Measurements from ENCODE around the gene GPR137. TPM values are rescaled to one million over a fixed set of nuclear protein-coding genes. Genes with fewer than 3 reads are reported as not detected.

GPR137 gene
- total and polyA plus RNA-seq, 9 of the 15 experiments (the other 6 are each of a cell fraction or from before 2014, with no cell fraction given): 0.32 to 26.7 (median 10.7) TPM

DNA sequence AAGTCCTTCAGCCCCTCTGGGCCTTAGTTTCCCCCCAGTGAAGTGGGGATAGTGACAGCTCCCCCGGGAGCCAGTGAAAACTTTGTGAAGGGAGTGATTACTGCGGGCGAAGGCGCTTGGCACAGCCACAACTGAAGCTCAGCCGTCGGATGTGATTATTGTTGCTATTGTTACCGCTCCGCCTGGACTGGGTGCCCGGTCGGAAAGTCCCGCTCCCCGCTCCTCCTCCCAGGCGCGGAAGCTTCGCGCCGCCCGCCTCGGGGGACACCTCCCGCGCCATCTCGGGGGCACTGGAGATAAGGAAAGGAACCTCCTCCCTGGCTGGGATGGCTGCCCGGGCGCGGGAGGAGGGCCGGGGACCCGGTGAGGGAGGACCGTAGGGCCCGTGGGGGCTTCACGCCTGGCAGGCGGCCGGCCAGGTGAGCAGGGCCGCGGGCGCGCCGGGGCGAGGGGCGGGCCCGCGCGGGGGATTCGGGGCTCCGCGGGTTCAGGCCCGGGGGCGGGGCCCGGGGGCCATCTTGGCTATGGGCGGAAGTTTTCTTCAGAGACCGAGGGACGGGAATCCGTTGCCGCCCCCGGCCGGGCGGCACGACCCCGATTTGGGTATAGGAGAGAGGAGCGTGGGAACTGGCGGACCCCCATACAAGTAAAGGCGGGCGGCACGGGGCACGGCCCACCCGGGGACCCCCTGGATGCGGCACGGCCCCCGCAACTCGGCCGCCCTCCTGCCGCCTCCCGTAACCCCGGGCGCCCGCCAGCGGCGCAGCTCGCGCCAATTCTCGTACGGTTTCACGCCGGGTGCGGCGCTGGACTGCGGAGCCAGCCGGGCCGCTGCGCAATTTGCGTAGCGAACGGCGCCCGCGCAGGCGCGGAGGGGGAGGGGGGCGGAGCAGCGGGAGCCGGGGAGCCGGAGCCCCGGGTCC lies at the start of gene GPR137 (continued):
- TF ChIP-seq TFE3 (CRISPR knock-in tag; IDR thresholded peaks at IDR 0.05): no peak
- peak; percentile 92; the same call in 1 of the 2 replicates for TF ChIP-seq RBM15 (IDR thresholded peaks at IDR 0.05; ENCODE audit: insufficient read depth, low read length)
- no peak for TF ChIP-seq SRSF9 (IDR thresholded peaks at IDR 0.05; ENCODE audit: borderline replicate concordance, low read depth, low read length)
- no peak for TF ChIP-seq IFI16 (CRISPR knock-in tag; IDR thresholded peaks at IDR 0.05)
- no peak for TF ChIP-seq CHD4 (IDR thresholded peaks at IDR 0.05; ENCODE audit: insufficient read depth, insufficient replicate concordance, low read depth, low read length, poor library complexity, severe bottlenecking)
- no peak for TF ChIP-seq NCOA2 (IDR thresholded peaks at IDR 0.05; ENCODE audit: partially characterized antibody in 2 of 2)
- peak; percentile 96 for TF ChIP-seq PTBP1 (IDR thresholded peaks at IDR 0.05; ENCODE audit: low read depth, low read length)
- TF ChIP-seq, protein P1, sequence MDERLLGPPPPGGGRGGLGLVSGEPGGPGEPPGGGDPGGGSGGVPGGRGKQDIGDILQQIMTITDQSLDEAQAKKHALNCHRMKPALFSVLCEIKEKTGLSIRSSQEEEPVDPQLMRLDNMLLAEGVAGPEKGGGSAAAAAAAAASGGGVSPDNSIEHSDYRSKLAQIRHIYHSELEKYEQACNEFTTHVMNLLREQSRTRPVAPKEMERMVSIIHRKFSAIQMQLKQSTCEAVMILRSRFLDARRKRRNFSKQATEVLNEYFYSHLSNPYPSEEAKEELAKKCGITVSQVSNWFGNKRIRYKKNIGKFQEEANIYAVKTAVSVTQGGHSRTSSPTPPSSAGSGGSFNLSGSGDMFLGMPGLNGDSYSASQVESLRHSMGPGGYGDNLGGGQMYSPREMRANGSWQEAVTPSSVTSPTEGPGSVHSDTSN (CRISPR knock-in tag; IDR thresholded peaks at IDR 0.05; ENCODE audit: low read depth): no peak
- TF ChIP-seq, protein P1 (tag; conservative IDR thresholded peaks at IDR 0.05; ENCODE audit: low read depth): no peak
- TF ChIP-seq JUN (IDR thresholded peaks at IDR 0.05; ENCODE audit: borderline replicate concordance, low read depth, low read length): no peak
- TF ChIP-seq JUN (CRISPR knock-in tag; IDR thresholded peaks at IDR 0.05; ENCODE audit: borderline replicate concordance): no peak
- no peak for TF ChIP-seq FOXM1 (IDR thresholded peaks at IDR 0.05; ENCODE audit: low read depth)
- TF ChIP-seq FOXM1 (CRISPR knock-in tag; IDR thresholded peaks at IDR 0.05; ENCODE audit: low read depth): no peak
- no peak for TF ChIP-seq CHD2 (IDR thresholded peaks at IDR 0.05; ENCODE audit: low read depth, low read length)
- TF ChIP-seq SRSF7 (optimal IDR thresholded peaks at IDR 0.05; ENCODE audit: low read depth, low read length): peak; percentile 69
- no peak for TF ChIP-seq PRPF4 (IDR thresholded peaks at IDR 0.05; ENCODE audit: insufficient read depth, low read depth, low read length, poor library complexity, severe bottlenecking)
- TF ChIP-seq PTTG1 (tag; IDR thresholded peaks at IDR 0.05; ENCODE audit: low read depth): no peak
- peak; percentile 75 for TF ChIP-seq RB1 (IDR thresholded peaks at IDR 0.05; ENCODE audit: low read depth)
- TF ChIP-seq STAG1 (CRISPR knock-in tag; IDR thresholded peaks at IDR 0.05; ENCODE audit: borderline replicate concordance): no peak; the same call in 1 of the 2 replicates
- no peak for TF ChIP-seq CCAR2 (IDR thresholded peaks at IDR 0.05; ENCODE audit: low read depth, low read length)
- no peak for TF ChIP-seq PHB (CRISPR knock-in tag; IDR thresholded peaks at IDR 0.05)
- peak; percentile 75 for TF ChIP-seq HCFC1 (IDR thresholded peaks at IDR 0.05; ENCODE audit: low read depth, low read length)
- no peak for TF ChIP-seq ZNF263 (CRISPR knock-in tag; IDR thresholded peaks at IDR 0.05; ENCODE audit: borderline replicate concordance)
- no peak; the same call in 1 of the 2 replicates for TF ChIP-seq NBN (IDR thresholded peaks at IDR 0.05; ENCODE audit: low read depth)
